ENCODE results near the gene ATP5ME. TPM values are rescaled to one million over a fixed set of nuclear protein-coding genes. Genes with fewer than 3 reads are reported as not detected.

Gene ATP5ME
- total and polyA plus RNA-seq, 2 donors (not counting 1 experiment from before 2014, with no cell fraction given), result 257 to 356 TPM

GRCh38 chr4:649751-650310 lies 24.2 kb downstream of the ATP5ME start:
- H2AFZ ChIP-seq (ENCODE audit: low read length), result no peak overlapping the region
- no peak overlapping the region for H3K4me2 ChIP-seq (ENCODE audit: extremely low read depth, insufficient read depth, low read length)
- H3K36me3 ChIP-seq (ENCODE audit: control insufficient read depth, insufficient read depth, low read length), result no peaks in the 10 kb centered on the region
- no peaks in the 10 kb centered on the region for H4K20me1 ChIP-seq (ENCODE audit: control insufficient read depth, extremely low read depth, insufficient read depth, low read length)
- no peak overlapping the region for H3K27ac ChIP-seq (ENCODE audit: insufficient read depth, low read length)
- no peaks in the 10 kb centered on the region for H3K9me3 ChIP-seq (ENCODE audit: control insufficient read depth, insufficient read depth, low read depth, low read length)
- H3K27me3 ChIP-seq (ENCODE audit: control insufficient read depth, insufficient read depth, low read length), result peaks cover 4% of the 10 kb centered on the region
- no peaks in the 10 kb centered on the region for H3K79me2 ChIP-seq (ENCODE audit: control insufficient read depth, insufficient read depth, low read length)
- no peak for DNase-seq (ENCODE audit: low read depth in 2 of 2)
- TF ChIP-seq CTCF (conservative IDR thresholded peaks at IDR 0.05 in 1 of 2, IDR thresholded peaks at IDR 0.05 in 1 of 2; ENCODE audit: low read depth in 1 of 2, low read length in 2 of 2), result no peak
- no peak overlapping the region for H3K9ac ChIP-seq (ENCODE audit: insufficient read depth, low read length)
- no peaks in the 10 kb centered on the region for H3K4me1 ChIP-seq (ENCODE audit: control insufficient read depth, extremely low read depth, insufficient read depth, low read length)
- no peak overlapping the region for H3K4me3 ChIP-seq (replicated peaks in 1 of 4; ENCODE audit: control extremely low read depth in 1 of 4, insufficient read depth in 1 of 4, low read depth in 3 of 4, low read length in 4 of 4)

- H3K36me3 ChIP-seq (ENCODE audit: control insufficient read depth, insufficient read depth, low read length), result no peaks in the 10 kb centered on the region
- no peak overlapping the region for H2AFZ ChIP-seq (ENCODE audit: low read length)
- no peaks in the 10 kb centered on the region for H4K20me1 ChIP-seq (ENCODE audit: control insufficient read depth, extremely low read depth, insufficient read depth, low read length)
- peaks cover 4% of the 10 kb centered on the region for H3K27me3 ChIP-seq (ENCODE audit: control insufficient read depth, insufficient read depth, low read length)
- TF ChIP-seq EZH2 (IDR thresholded peaks at IDR 0.05; ENCODE audit: low read length, missing control alignments) (no peak), CTCF (conservative IDR thresholded peaks at IDR 0.05 in 1 of 2, IDR thresholded peaks at IDR 0.05 in 1 of 2; ENCODE audit: low read depth in 1 of 2, low read length in 2 of 2) (no peak)
- no peak overlapping the region for H3K9ac ChIP-seq (ENCODE audit: insufficient read depth, low read length)
- no peak overlapping the region for H3K4me2 ChIP-seq (ENCODE audit: extremely low read depth, insufficient read depth, low read length)
- no peak for DNase-seq (ENCODE audit: low read depth in 2 of 2)
- H3K79me2 ChIP-seq (ENCODE audit: control insufficient read depth, insufficient read depth, low read length), result no peaks in the 10 kb centered on the region
- H3K27ac ChIP-seq (ENCODE audit: insufficient read depth, low read length), result no peak overlapping the region
- H3K4me3 ChIP-seq (replicated peaks in 1 of 4; ENCODE audit: control extremely low read depth in 1 of 4, insufficient read depth in 1 of 4, low read depth in 3 of 4, low read length in 4 of 4), result no peak overlapping the region
- H3K4me1 ChIP-seq (ENCODE audit: control insufficient read depth, extremely low read depth, insufficient read depth, low read length), result no peaks in the 10 kb centered on the region
- no peaks in the 10 kb centered on the region for H3K9me3 ChIP-seq (ENCODE audit: control insufficient read depth, insufficient read depth, low read depth, low read length)
Observed at GRCh38 chr4:649293-649625, 24.8 kb downstream of the ATP5ME start.

GRCh38 chr4:648579-649292 lies 25.3 kb downstream of the ATP5ME start:
- no peak for DNase-seq (ENCODE audit: low read depth in 2 of 2)
- no peaks in the 10 kb centered on the region for H3K9me3 ChIP-seq (ENCODE audit: control insufficient read depth, insufficient read depth, low read depth, low read length)
- H3K79me2 ChIP-seq (ENCODE audit: control insufficient read depth, insufficient read depth, low read length), result no peaks in the 10 kb centered on the region

More at GRCh38 chr4:648579-649292, 25.3 kb downstream of the ATP5ME start:
- Histone ChIP-seq H3K36me3 (ENCODE audit: control insufficient read depth, insufficient read depth, low read length) (no peaks in the 10 kb centered on the region), H3K27me3 (ENCODE audit: control insufficient read depth, insufficient read depth, low read length) (peaks cover 4% of the 10 kb centered on the region), H2AFZ (ENCODE audit: low read length) (no peak overlapping the region), H3K9ac (ENCODE audit: insufficient read depth, low read length) (no peak overlapping the region), H3K4me3 (replicated peaks in 1 of 4; ENCODE audit: control extremely low read depth in 1 of 4, insufficient read depth in 1 of 4, low read depth in 3 of 4, low read length in 4 of 4) (no peak overlapping the region), H3K4me2 (ENCODE audit: extremely low read depth, insufficient read depth, low read length) (no peak overlapping the region), H3K4me1 (ENCODE audit: control insufficient read depth, extremely low read depth, insufficient read depth, low read length) (no peaks in the 10 kb centered on the region), H4K20me1 (ENCODE audit: control insufficient read depth, extremely low read depth, insufficient read depth, low read length) (no peaks in the 10 kb centered on the region), H3K27ac (ENCODE audit: insufficient read depth, low read length) (no peak overlapping the region)
- no peak for TF ChIP-seq EZH2 (IDR thresholded peaks at IDR 0.05; ENCODE audit: low read length, missing control alignments)

Data from fibroblast of lung (primary cell).